COLO829 (cell line): ENCODE results near the gene NLGN2.

Experiments
- DNase-seq: peaks from one replicate; pipeline ENCODE4 v3.0.0; 2012; ENCODE audit warnings: low spot score

The NLGN2 gene

DNA sequence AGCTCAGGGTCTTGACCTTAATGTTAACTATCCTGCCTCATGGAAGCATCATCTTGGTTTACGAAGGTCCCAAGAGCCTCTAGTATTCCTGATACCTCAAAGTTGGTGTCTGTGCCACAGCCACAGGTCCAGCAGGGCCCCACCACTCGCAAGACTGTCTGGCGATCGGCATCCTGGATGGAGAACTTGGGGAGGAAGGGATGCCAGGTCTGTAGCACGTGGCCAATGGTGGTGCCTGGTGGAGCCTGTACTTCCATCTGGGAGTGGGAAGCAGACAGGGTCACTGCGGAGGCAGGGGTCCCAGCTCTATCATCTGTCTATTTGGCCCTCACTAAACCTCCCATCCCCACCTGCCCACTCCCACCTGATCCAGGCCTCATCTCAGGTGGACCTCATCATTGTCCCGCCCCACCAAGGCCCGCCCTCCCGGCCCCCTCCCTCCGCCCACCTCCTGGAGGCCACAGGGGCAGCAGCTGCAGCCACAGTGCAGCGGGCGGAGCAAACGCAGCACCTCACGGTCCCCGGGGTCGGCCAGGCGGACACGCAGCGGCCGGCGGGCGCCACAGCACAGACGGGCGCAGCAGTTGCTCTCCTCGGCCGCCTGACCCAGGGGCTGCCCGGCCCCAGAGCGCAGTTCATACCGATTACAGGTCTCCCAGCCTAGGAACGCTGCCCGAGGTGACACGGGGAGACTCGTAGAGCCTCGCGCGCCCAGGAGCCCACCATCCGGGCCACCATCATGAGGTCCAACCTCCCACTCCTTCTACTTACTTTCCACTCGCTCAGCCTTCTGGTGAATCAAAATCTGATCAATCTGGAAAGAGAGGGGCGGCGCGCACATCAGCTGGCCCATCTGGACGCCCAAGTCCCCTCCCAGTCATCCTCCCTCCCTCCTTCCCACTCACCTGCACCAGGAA is 14.7 kb upstream of the NLGN2 start:
- no peak for DNase-seq

DNA sequence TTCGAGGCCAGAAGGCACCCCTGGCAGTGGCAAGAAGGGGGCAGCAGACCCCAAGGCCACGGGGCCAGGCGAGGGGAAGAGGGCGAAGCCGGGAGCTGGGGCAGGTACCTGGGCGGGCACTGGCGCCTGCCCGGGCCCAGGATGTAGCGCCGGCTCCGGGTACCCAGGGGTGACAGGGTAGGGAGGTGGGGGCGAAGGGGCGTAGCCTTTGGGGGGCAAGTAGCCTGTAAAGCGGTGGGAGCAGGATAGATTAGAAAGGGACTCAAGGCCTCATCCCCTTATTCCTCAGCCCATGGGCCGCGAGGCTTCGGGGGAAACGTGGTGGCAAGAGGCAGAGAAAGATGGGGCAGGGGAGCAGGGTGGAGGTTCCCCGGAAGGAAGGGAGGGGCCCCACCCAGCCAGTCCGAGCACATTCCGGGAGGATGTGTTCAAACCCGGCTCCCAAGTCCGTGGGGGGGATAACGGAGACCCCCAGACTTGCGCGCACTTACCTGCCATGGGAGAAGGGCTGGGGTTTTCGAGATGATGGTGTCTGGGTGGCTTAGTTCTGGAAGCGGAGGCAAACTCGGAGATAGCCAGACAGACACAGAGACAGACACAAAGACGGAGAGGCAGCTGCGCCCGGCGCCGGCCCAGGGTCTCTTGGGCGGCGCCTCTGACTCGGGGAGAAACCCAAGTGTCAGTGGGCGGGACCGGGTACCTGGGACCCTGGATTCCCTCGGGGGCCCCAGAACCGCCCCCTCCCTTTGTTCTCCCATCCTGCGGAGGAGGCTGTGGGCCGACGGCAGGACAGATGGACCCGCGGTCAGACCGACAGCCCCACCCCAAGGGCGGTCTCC is 13.8 kb upstream of the NLGN2 start:
- DNase-seq = no peak

DNA sequence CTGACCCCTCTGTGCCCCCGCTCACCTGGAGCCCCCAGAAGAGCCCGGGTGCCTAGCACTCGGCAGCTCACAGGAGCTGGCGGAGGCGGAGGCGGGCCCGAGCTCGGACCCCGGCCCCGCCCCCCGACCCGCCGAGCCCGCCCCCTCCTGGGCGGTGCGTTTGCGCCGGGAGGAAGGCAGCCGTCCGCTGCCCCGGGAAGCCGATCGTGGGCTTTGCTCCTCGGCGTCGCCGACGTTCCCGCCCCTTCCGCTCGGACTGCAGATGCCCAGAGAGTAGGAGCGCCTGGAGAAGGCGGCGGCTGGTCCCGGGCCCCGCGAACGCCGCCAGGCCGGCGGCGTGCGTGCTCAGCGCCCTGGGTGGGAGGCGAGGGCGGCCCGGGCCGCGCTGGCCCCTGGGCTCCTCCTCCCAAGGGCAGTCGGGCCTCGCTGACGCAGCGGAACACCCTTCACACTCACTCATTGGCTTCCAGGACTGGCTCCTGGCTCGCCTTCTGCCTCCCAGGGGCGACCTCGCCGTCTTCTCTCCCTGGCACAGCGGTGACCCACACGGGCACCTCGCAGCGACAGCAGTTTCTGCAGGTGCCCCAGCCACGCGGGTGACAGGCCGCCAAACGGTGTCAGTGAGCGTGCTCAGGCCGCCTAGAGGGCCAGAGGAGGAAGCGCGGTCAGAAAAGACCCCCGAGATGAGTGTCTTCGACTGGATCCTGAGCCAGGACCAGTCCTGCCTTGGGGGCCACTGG is 13.0 kb upstream of the NLGN2 start, which contains the start of gene PLSCR3:
TSS of gene PLSCR3 (minus strand) at position 74 of the 740 bp plus-strand sequence. CDS start 415 bp downstream, outside the sequence.
- peak; percentile 79 for DNase-seq

DNA sequence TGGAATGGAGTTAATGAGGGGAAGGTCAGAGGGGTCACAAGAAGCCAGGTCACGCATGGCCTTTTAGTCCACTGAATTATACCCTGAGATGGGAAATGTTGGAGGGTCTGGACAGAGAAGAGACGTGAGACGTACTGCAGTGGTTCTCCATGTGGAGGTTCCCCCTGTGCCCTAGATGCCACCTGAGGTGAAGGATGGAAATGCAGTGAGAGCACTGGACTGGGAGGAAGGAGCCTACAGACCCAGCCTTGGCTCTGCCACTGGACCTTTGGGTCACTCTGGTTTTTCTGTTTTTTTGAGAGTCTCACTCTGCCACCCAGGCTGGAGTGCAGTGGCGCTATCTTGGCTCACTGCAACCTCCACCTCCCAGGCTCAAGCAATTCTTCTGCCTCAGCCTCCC is 11.5 kb upstream of the NLGN2 start:
- no peak for DNase-seq

DNA sequence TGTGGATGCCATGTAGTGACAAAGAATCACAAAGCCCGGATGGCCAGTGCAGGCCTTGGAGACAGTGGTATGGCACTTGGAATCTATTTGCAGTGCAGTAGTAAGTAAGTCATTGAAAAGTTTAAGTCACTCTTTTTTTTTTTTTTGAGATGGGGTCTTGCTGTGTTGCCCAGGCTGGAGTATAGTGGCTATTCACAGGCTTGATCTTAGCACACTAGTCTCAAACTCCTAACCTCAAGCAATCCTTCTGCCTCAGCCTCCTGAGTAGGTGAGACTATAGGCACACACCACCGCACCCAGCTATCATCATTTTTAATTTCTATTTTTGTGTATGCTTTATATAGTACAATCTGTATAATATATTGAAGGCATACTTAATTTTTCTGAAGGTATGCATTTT is 9.0 kb upstream of the NLGN2 start:
- no peak for DNase-seq

DNA sequence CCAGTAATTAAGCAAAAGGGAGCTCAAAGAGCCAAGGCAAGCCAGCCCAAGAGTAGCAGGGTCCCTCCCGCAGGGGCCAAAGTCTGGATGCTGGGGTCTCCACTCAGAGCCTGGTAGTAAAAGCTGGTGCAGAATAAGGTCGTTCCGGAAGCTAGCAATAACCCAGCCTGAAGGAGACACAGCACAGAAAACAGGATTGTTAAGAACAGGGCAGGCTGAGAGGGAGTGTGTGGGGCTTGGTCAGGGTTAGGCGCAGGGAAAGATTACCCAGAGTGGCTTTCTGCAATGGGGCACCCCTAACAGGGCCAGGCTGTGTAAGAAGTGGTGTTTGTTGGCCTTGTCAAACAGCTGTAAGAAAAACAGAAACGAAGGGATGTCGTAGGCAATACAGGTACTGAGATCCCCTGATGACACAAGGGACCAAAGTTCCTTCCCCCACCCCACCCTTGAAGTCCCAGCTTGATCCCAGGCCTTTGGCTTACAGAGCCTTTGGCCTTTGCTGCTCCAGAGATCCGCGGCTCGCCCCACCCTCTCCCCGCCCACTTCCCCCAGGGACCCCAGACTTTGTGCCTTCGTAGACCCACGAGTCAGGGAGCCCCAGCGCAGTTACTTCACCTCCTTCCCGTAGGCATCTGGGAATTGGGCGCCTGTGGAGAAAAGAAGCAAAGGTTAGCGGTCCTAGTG is 4.5 kb upstream of the NLGN2 start:
- no peak for DNase-seq

DNA sequence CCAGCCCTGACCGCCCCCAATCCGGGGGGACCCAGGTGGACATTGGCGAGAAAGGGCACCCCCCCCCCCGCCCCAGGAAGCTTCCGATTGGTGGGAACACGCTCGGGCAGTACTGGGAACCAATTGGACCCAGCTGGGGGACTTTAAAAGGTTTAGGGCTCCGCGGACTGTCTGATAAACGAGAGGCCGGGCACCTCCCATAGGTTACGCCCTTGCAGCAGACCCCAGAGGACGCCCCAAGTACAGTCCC is 4.0 kb upstream of the NLGN2 start:
- DNase-seq = no peak

DNA sequence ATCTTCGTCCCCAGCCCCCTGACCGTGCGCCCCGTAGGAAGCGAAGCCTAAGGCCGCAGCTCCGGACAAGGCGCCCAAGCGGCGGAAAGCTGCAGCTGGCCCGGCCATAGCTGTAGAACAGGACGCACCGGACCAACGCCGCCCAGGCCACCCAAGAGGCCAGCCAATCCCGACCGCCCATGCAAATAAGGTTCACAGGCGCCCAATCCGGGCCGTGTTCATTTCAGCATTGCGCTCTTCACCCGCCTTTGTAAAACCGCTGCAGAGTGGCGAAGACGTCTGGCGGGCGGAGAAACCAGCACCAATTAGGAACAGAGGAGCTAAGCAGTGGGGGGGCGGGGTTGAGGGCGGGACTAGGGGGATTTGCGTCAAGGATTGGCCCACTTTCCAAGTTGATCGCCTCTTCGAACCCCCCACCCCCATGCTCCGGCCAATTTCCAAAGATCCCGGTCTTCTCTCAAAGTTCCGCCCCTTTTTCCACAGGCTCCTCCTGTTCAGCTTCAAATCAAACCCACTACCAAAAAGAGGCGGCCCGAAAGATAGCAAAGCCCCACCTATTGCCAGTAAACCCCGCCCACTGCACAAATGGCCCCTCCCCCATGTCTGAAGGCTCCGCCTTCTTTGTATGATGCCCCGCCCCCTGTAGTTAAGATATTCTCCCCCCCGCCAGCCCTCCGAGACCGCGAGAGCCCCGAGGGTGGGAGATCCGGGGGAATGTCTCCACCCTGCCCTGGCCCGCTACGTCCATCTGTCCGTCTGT is 3.5 kb upstream of the NLGN2 start, which contains the start of gene TMEM256:
TSS of gene TMEM256 (minus strand) at position 121 of the 760 bp plus-strand sequence. CDS start at position 108, 13 bp downstream.
- peak; percentile 96 for DNase-seq

DNA sequence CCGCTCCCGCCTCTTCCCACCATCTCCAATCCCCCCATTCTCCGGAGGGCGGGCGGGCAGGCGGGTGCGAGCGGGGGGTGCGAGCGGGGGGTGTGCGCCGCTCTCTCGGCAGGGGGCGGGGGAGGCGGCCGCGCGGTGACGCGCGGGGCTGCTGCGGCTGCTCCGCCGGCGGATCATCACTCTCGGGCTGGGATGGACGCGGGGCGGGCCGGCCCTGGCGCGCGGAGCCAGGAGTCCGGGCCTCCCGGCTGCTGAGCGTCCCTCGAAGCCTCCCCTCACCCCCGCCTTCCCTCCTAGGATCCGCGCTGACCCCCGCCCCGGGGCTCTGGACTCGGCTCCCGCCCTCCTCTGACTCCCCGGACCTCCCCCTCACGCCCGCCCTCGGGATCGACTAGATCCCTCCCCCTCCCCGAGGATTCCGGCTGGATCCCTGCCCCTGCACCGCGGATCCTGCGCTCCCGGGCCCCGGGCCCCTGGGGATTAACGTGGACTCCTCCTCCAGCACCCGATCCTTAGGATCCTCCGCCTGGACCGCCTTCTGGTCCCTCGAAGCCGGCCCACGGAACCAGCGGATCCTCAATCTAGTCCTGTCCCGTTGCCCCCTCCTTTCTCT is 2.8 kb upstream of the NLGN2 start:
- DNase-seq = no peak

DNA sequence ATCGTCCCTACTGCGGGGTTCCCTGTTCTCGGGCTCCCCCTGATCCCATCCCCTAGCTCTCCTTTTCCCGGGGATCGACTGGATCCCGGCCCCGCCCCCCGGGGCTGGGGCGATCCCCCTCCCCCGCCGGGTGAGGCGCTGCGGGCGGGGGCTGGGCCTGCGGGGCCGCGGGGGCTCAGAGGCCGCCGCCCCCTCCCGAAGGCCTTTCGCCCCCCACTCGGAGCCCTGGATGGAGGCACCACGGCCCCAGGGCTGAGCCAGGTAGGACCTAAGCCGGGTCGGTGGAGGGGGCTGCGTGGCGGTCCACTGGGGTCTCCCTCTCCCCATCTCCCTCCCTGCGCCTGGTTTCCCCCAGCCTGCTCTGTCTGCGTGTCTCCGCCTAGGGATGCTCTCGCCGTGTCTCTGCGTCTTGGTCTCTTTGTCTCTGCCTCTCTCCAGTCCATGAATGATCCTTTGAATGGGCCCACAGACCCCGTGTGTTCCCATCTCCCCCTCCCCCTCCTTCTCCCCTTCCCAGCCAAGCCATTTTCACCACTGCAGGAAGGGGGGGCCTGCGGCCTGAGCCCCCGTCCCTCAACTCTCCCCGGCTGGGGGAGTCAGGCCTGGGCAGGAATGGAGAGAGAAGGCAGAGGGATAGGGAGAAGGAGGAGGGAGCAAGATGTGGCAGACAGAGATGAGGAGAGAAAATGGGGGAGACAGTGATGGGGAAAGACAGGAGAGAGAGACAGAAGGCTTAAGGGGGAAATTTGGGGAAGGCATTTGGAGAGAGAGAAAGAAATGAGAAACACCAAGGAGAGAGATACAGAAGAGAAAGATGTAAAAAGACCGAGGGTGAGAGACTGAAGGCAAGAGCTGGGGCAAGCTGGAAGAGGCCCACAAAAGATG is 2.1 kb upstream of the NLGN2 start:
- no peak for DNase-seq

DNA sequence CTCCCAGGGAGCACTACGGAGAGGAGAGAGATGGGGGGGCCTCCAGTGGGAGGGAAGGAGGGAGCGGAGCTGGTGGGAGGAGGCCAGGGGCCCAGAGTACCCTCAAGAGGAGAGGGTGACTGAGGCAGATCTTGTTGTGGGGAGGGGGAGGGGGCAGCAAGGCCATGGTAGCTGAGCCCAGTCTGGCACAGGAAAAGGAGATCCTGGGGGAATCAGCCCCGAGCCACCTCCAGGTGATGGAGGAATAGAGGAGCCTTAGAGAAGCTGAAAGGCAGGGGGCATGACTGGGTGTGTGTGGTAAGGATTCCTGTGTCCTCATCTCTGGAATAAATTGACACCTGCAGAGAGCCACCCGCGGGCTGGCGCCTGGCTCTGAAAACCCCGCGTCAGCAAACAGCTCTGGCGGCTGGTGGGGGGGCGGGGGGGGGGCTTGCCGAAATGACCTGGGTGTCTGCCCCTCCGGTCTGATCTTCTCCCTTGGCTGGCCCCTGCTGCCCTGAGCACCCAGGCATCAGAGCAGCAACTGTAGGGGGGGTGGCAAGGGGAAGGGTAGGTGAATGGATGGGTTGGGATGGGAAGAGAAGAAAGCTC is 1.3 kb upstream of the NLGN2 start:
- DNase-seq = no peak

DNA sequence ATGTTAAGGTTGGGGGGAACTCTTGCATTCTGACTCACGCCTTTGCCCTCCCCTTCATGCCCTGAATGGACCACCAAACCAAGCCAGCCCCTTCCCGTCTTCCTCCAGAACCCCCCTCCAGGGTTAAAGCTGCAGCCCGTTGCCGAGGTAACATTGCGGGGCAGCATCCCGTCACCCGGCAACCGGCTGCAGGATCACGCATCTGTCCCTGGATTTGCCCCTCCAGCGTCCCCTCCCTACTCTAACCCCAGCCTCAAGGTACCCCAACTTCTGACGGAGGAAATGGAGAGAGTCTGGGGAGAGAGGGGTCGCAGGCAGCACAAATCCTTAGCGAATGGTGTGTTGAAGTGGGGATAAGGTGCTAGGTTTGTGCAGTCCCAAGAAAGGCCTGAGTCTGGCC is 563 bp upstream of the NLGN2 start:
- DNase-seq = no peak

DNA sequence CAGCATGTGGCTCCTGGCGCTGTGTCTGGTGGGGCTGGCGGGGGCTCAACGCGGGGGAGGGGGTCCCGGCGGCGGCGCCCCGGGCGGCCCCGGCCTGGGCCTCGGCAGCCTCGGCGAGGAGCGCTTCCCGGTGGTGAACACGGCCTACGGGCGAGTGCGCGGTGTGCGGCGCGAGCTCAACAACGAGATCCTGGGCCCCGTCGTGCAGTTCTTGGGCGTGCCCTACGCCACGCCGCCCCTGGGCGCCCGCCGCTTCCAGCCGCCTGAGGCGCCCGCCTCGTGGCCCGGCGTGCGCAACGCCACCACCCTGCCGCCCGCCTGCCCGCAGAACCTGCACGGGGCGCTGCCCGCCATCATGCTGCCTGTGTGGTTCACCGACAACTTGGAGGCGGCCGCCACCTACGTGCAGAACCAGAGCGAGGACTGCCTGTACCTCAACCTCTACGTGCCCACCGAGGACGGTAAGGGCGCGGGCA is 645 bp downstream of the NLGN2 start:
- DNase-seq = no peak

DNA sequence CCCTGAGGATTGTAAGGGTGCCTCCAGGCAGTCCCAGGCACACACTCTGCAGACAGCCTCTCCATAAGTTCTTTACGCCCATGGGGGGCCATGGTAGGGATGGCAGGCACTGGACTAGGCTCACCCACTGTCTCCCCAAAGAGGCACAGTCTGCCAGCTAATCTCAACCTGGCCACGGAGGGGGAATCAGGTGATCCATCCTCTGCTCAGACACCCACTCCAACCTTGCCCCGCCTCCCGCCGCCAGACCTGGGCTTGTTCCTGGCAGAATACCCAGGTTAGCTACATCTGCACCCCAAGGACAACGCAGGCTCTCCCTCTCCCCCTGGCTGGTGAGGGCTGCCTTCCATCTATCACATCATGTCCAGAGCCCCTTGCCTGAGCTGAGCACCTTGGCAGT is 1.2 kb downstream of the NLGN2 start:
- DNase-seq = no peak

DNA sequence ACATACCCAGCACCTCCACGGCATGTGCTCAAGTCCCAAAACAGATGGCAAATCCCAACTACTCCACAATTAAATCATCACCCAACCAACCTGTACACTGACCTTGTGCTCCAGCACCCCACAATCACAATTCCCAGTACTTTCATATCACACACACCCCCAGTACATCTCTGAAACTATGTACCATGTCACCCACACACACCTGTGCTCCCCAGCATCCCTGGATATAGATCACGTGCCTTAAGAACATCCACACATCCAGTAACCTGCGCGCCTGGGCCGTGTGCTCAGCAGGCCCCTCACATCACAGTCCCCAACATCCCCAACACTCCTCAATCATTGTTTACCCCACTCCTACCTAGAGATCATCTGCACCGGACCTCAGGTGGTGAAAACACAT is 2.1 kb downstream of the NLGN2 start:
- no peak for DNase-seq

DNA sequence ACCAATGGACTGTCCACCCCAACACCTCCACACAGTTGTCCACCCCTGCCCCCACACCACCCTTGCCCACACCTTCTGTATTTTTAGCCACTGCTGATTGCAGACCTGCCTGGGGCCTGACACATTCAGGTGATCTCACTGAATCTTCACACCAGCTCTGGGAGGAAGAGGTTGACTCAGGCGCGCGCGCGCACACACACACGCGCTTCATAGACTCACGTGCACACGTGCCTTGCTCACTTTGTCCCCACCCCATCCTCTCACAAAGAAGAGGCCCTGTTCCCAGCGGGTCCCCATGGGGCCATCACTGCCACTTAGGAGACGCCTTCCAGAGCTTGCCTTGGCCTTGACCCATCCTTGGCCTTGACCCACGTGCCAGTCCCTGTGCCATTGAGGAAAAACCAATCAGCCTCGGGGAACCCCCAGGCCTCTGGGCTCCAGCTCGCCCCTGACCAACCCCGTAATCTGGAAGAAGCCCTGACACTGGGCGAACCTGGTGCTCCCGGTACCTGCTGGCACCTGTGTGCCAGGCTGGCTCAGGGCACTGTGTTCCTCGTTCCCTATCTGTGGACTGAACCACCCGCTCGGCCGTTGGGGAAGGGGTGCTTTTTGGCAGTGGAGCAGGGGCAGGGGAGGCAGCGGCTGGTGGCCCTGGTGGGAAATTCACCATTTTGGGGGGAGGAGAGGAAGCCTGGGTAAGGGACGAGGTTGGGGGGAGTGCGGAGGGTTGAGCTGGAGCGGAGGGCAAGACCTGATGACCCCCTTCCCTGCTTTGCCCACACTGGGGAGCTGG is 3.2 kb downstream of the NLGN2 start:
- DNase-seq = no peak

DNA sequence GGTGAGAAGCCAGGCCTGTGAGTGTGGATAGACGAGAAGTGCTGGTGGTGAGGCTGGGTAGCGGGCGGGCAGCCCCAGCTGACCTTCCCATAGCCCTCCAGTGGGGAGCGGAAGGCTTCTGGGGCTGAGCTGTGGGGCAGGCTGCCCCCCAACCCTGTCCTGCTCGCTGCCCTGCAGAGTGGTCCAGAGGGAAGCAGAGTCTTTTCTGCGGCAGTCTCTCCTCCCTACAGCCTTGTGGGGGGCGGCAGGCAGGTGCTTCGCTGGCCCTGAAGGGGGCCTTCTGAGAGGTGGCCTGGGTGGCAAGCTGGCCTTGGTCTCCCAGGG is 3.7 kb downstream of the NLGN2 start:
- no peak for DNase-seq

DNA sequence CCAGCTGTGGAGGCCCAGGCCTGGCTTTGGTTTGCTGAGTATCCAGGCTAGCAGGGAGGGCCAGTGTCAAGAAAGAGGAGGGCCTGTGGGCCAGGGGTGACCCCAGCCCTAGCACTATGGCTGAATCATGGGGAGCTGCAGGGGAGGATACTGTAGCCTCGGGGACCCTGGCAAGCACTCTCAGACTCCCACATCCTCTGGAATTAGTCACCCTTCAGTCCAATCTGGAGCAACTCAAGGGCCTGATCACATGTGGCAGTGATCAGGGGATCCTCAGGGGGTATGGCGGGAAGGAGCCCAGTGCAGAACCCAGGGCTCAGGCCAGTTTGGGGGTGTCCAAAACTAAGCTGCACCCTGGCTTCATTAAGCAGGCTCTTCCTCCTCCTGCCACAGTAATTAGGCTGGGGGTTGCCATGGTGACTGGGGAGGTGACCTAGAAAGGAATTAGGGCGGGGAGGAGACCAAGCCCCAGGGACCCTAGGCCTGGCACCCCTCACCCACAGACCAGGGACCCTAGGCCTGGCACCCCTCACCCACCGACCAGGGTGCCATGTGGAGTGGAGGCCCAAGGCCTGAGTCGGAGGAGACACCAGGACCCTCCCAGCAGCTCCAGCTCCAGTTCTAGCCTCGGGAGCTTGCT is 5.8 kb downstream of the NLGN2 start:
- no peak for DNase-seq
